ENCODE results near the gene CA11.
A peak's percentile ranks its signal among the peaks of the same experiment; 100 is the strongest.
"Not testable (repeated sequence)": the region's sequence is repeated elsewhere in the genome, so short reads cannot be mapped to it uniquely, and the experiment has no call there.

Gene CA11

DNA sequence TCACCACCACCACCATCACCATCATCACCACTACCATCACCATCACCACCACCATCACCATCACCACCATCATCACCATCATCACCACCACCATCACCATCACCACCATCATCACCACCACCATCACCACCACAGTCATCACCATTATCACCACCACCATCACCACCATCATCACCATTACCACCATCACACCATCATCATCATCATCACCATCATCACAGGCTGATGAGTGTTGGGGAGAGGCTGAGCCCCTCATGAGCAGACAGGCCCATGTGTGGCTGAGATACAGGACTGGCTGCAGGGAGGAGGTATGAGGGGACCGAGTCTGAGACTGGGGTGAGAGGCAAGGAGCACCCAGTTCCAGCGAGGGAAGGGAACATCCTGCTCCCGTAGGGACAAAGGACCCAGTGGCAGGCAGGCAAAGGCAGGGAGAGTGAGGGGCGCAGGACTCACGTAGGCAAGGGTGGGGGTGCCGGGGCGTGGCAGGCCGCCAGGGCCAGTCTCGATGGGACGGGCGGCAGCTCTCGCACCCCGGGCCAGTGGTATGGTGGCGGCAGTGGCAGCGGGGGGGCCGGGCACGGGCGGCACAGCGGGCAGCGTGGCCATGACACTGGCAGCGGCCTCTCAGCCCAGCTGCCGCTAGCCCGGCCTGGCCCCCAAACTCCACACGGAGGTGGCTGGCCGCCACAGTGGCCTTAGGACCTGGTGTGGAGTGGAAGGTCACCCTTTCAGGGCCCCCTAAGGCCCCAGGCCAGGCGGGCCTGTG, 24.1 kb upstream of the CA11 start:
- no peak for DNase-seq (ENCODE audit: low read depth)

GRCh38 chr19:48668761-48669160, 22.8 kb upstream of the CA11 start:
- DNase-seq (ENCODE audit: low read depth) = no peak

DNA sequence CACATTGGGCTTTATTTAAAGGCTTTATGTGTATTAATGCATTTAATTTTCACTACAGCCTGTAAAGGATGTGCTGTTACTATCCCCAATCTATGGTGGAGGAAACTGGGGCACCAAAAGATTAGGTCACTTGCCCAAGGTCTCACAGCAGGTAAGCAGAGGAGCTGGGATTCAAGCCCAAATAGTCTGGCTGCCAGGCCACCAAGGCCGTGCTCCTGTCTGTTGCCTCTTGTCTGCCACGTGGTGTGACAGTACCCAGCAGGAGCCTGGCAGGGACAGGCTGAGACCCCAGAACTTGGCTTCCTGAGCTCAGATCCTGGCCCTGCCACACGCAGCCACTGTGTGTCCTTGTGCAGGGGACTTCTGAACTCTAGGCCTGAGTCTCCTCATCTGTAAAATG, 22.3 kb upstream of the CA11 start:
- DNase-seq (ENCODE audit: low read depth) = no peak

DNA sequence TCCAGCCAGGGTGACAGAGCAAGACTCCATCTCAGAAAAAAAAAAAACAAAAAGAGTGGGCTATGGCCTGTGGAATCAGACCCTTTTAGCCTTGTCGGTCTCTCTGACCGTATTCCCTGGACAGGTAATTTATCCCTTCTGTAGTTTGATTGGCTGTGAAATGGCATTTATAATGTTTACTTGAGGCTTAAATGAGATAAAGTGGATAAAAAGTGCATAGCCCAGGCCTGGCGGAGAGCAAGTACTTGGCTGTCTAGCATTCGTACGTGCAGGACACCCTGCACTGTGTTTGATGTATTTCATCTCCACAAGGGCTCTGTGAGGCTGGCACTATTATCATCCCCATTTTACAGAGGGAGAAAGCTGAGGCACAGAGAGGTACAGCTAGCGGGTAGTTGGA, 19.8 kb upstream of the CA11 start:
- no peak for DNase-seq (ENCODE audit: low read depth)

DNA sequence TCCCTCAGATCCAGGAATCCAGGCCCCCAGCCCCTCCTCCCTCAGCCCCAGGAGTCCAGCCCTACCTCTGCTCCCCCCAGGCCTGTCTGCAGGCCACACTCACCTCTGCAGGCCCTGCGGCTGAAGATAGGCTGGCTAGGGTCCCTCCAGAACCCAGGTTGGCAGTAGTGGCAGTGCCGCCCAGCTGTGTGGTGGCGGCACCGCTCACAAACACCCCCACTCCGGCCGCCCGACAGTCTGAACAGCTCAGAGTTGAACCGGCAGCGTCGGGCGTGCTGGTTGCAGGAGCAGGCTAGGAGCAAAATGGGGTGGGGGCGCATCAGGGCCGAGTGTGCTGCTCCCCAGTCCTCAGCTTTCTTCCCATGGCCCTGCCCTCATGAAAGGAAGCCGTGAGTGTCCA, 18.5 kb upstream of the CA11 start:
- no peak for DNase-seq (ENCODE audit: low read depth)

DNA sequence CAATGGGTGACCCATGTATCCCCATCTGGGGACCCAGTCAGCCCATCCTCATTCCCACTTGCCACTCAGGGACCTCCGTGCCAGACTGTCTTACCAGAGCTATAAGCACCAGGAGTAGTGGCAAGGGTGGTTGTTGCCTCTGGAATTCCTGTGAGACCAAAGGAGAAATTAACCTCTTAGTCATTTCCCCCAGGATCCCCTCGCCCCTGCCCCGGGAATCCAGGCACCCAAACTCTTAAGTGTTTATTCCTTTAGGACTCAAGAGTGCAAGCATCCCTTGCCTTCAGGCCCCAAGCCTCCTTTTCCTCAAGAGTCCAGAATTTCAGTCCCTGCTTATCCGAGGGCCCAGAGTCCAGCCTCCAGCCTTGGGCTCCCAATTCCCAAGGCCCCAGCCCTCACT, 17.7 kb upstream of the CA11 start:
- DNase-seq (ENCODE audit: low read depth) = no peak

- DNase-seq (ENCODE audit: low read depth) = no peak
Observed at GRCh38 chr19:48661711-48662090, 15.7 kb upstream of the CA11 start.

DNA sequence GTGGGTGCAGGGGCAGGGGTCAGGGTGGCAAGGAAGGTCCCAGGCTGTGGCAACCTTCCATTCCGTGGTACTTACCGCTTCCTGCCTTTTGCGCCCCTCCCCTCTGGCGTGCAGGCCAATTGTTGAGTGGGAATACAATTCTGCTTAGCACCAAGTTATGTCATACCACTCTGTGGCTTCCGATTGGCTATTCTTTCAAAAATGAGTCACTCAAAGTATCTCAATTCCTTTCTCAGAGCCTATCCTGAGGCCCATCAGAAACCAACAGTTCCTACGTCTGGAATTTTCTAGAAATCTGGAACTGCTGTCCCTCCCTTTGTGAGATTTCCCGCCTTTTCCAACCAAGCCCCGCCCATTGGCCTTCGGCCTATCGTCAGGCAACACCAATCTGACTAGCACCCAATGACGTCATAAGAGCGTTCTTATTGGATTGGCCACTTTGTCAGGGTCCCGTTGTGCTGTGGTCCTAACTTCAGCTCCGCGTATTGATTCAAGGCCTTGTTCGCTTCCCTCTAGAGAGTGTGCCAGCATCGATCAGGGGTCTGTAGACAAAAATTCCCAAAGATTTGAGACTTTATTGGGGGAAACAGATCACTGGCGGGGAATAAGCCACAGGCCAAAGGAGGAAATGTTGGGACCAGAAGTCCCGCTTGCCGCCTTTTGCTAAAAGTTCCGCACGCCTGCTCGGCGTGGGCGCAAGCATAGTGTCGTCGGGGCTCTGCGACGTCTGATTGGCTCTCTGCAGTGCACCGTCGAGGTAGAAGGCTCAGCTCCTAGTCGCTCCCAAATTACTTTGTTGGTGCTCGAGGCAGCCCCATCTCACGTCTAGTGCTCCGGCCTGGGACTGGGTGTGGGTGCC, 15.1 kb upstream of the CA11 start:
- peak; percentile 59 for DNase-seq (ENCODE audit: low read depth)

- no peak for DNase-seq (ENCODE audit: low read depth)
Observed at GRCh38 chr19:48659768-48660167, 13.8 kb upstream of the CA11 start.

DNA sequence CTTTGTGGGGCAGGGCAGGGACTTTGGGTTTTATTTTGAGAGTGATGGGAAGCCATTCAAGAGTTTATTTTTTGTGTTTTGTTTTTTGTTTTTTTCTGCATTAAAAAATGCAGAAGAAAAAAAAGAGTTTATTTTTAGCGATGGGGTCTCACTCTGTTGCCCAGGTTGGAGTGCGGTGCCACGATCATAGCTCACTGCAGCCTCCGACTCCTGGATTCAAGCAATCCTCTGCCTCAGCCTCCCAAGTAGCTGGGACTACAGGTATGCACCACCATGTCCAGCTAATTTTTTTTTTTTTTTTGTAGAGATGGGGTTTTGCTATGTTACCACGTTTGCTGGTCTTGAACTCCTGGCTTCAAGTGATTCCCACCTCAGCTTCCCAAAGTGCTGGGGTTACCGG, 12.5 kb upstream of the CA11 start:
- no peak for DNase-seq (ENCODE audit: low read depth)

GRCh38 chr19:48657828-48658227, 11.8 kb upstream of the CA11 start:
- DNase-seq (ENCODE audit: low read depth) = not testable (repeated sequence)

DNA sequence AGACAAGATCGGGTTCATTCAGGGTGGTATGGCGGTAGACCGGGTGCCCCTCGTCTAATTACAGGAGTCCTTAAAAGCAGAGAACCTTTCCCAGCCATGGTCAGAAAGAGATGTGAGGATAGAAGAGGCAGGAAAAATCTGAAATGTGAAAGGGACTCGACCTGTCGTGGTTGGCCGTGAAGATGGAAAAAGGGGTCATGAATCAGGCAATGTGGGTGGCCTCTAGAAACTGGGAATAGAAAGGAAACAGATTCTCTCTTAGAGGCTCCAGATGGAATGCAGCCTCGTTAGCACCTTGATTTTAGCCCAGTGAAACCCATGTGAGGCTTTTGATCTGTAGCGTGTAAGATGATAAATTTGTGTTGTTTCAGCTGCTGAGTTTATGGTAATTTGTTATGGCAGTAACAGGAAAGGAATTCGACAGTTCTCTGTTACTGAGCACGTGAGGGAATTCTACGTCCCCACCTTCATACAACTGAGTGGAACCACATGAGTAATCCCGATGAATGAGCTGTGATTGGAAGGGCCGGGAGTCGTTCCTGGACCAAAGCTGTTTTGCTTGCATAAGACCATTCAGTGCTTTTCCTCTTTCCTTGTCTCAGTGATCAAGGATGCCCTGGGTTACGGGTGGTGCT, 11.0 kb upstream of the CA11 start:
- DNase-seq (ENCODE audit: low read depth) = no peak

DNA sequence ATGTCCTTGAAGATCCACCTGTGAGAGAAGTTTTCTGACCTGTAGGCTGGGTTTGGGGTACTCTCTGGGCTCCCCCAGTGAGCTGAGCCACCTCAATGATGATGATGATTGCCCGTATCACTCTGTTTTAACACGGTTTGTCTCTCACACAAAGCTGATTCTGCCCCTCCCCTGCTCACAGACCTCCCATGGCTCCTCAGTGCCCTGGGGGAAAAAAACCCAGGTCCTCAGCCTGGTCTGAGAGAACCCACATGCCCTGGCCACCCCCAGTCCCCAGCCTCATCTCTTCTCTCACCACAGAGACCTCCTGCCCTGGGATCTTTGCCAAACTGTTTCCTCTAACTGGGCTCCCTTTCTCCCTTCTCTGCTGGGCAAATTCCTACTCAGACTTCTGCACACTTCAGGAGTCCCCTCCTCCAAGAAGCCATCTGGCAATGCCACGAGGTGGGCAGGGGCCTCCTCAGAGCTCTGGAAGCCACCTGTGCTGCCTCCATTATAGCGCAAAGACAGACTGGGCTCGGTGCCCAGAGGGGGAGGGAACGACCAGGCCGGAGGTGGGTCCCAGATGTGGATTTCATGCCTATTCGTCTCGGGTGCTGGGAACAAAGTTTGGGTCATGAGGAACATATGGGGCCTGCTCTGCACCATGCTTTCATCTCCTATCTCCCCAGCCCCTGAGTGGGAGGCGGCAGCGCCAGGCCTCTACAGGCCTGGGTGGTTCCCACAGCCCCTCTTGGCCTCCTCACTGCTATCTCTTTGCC, 8.5 kb upstream of the CA11 start:
- no peak for DNase-seq (ENCODE audit: low read depth)

DNA sequence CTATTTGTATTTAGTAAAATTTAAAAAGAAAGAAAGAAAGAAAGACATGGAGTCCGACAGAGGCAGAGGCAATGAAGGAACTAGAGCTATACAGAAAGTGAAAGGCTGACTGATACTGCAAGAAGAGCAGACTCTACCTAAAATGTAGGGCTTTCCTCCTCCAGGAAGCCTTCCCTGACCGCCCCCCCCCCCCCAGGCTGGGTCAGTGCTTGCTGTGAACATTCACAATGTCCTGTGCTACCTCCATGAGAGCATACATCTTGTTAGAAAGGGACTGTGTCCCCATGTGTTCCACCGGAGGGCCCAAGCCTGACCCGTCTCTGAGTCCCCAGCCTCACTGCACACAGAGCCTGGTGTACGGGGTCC, 5.7 kb upstream of the CA11 start:
- no peak for DNase-seq (ENCODE audit: low read depth)

DNA sequence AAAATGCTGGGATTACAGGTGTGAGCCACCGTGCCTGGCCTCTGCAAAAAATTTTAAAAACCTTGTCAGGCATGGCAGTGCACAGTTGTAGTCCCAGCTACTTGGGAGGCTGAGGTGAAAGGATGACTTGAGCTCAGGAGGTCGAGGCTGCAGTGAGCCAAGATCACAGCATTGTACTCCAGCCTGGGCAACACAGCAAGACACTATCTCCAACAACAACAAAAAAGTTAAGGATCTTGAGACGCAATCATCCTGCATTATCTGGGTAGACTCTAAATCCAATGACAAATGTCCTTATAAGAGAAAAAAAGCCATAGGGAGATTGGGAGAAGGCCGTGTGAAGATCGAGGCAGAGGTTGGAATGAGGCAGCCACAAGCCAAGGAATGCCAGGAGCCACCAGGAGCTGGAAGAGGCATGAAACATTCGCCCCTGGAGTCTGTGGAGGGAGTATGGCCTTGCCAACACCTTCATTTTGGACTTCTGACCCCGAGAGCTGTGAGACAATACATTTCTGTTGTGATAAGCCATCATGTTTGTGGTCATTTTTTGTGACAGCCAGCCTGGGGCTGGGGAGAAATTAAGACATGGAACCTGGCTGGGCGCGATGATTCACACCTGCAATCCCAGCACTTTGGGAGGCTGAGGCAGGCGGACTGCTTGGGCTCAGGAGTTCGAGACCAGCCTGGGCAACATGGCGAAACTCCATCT, 5.1 kb upstream of the CA11 start:
- no peak for DNase-seq (ENCODE audit: low read depth)

- DNase-seq (ENCODE audit: low read depth) = no peak
Observed at GRCh38 chr19:48648134-48648533, 2.1 kb upstream of the CA11 start.

DNA sequence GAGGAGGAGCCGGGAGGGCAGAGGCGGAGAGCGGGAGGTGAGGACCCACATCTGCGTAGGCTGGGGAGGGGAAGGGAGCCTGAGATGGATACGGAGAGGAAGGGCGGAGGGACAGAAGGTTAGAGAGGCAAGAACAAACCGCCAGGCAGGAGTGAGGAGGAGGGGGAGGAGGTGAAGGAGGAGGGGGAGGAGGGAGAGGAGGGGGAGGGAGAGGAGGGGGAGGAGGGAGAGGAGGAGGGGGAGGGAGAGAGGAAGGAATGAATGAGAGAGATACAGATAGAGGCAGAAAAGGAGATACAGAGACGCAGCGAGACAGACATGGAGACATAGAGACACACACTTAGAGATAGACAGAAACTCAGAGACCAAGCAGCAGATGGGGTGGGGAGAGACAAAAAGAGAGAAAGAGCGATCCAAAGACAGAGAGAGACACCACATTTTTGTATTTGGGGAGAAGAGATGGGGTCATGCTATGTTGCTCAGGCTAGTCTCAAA, 782 bp upstream of the CA11 start:
- no peak for DNase-seq (ENCODE audit: low read depth)

GRCh38 chr19:48645620-48646000, 377 bp downstream of the CA11 start:
- no peak for DNase-seq (ENCODE audit: low read depth)

- peak; percentile 52 for DNase-seq (ENCODE audit: low read depth)
Observed at GRCh38 chr19:48644839-48645619, 958 bp downstream of the CA11 start.

- DNase-seq (ENCODE audit: low read depth) = no peak
Observed at GRCh38 chr19:48644355-48644754, 1.6 kb downstream of the CA11 start.

DNA sequence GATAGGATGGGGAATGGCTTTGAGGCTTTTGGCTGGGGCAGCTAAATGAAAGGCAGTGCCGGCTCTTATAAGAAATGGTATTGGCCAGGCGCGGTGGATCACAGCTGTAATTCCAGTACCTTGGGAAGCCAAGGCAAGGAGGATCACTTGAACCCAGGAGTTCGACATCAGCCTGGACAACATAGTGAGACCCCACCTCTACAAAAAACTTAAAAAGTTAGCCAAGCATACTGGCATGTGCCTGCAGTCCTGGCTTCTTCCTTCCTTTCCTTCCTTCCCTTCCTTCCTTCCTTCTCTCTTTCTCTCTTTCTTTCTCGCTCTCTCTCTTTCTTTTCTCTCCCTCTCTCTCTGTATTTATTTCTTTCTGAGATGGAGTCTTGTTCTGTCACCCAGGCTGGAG, 3.1 kb downstream of the CA11 start:
- no peak for DNase-seq (ENCODE audit: low read depth)

Data from stimulated activated CD8-positive, alpha-beta memory T cell treated with anti-CD3 and anti-CD28 coated beads, Interleukin-7, amount 100 ng/mL, for 24 hours (primary cell).